K562 (cell line): ENCODE results near the gene SAMD10. TPM values are rescaled to one million over a fixed set of nuclear protein-coding genes. Genes with fewer than 3 reads are reported as not detected.
A peak's percentile ranks its signal among the peaks of the same experiment; 100 is the strongest.

Source experiments
- ATAC-seq: fragments of 200-7000 bp; cut with Tn5 transposase; 3 replicates; pipeline ENCODE4 v1.9.1; 2020; ENCODE audit warnings: moderate library complexity
- BruUV-seq: library from RNA; stranded (reverse); fragments of 400-500 nt; replicated peaks from 2 replicates; lab custom pipeline; 2021; lab: Mats Ljungman, UMichigan
- CTCF ChIA-PET: fragments of 300-600 bp; formaldehyde crosslinking; extraction: SDS; loops from one replicate; lab custom pipeline; 2021; ENCODE audit warnings: low intra/inter-chr PET ratio; lab: Yijun Ruan, JAX
- POLR2A ChIA-PET: fragments of 300-600, 350-650 bp; sonication (Branson Sonifier 250); formaldehyde crosslinking; extraction: SDS; loops from one replicate; lab custom pipeline; 2021; ENCODE audit warnings: antibody characterized with exemption, inconsistent platforms; lab: Yijun Ruan, JAX
- DNase-seq, 4 experiments: peaks; one replicate each; pipeline versions ENCODE4 v3.0.0 to v3.0.0-alpha.2; 2011 to 2018; ENCODE audit warnings: low spot score in 3 of 4, mixed read lengths in 3 of 4; ENCODE audit errors: extremely low read depth in 1 of 4
- FAIRE-seq: peaks from 2 replicates; lab custom pipeline; 2011; peaks lifted over from hg19 to GRCh38; lab: Jason Lieb, UNC
- H2AFZ ChIP-seq: 2 replicates; pipeline ENCODE4 v1.6.0; 2011; ENCODE audit warnings: low read depth, low read length, control low read depth, inconsistent platforms
- H3K27ac ChIP-seq: fragments of 200-600 bp; 3 replicates; pipeline ENCODE4 v1.8.0; 2011; ENCODE audit warnings: low read depth, mild to moderate bottlenecking, control low read depth, inconsistent platforms, low read length, moderate library complexity, mixed read lengths; ENCODE audit errors: extremely low read depth
- H3K27me3 ChIP-seq, 2 experiments: fragments of 300-600 bp in 1 of 2; 2 replicates in 1 of 2; 3 replicates in 1 of 2; pipeline versions ENCODE4 v1.6.0 to v1.8.0; 2011; ENCODE audit warnings: inconsistent platforms in 2 of 2, low read length in 2 of 2, mild to moderate bottlenecking in 1 of 2, mixed read lengths in 1 of 2, moderate library complexity in 1 of 2; ENCODE audit not compliant: control insufficient read depth in 2 of 2, insufficient read depth in 2 of 2
- H3K36me3 ChIP-seq: fragments of 300-600 bp; 3 replicates; pipeline ENCODE4 v1.8.0; 2011; ENCODE audit warnings: mild to moderate bottlenecking, low read length, inconsistent platforms; ENCODE audit not compliant: control insufficient read depth, insufficient read depth
- H3K4me1 ChIP-seq, 2 experiments: fragments of 200-600 bp in 1 of 2; replicated peaks in 1 of 2; 2 replicates in 1 of 2; 3 replicates in 1 of 2; pipeline versions ENCODE4 v1.5.1 to v1.8.0; 2011; ENCODE audit warnings: inconsistent platforms in 2 of 2, low read length in 2 of 2, mild to moderate bottlenecking in 1 of 2, mixed read lengths in 1 of 2, moderate library complexity in 1 of 2; ENCODE audit not compliant: control insufficient read depth in 2 of 2, insufficient read depth in 2 of 2
- H3K4me2 ChIP-seq: 2 replicates; pipeline ENCODE4 v1.6.1; 2011; ENCODE audit warnings: low read length, control low read depth, inconsistent platforms, mixed read lengths; ENCODE audit not compliant: insufficient read depth
- H3K4me3 ChIP-seq: fragments of 200-600 bp; sonication (generic), shearing (Covaris generic); 2 replicates; pipeline ENCODE4 v1.5.1; 2016; ENCODE audit warnings: control low read depth, inconsistent platforms
- H3K79me2 ChIP-seq: fragments of 200-600 bp; 3 replicates; pipeline ENCODE4 v1.8.0; 2011; ENCODE audit warnings: low read length, inconsistent platforms; ENCODE audit not compliant: control insufficient read depth, insufficient read depth
- H3K9ac ChIP-seq, 2 experiments: 2 replicates each; pipeline versions ENCODE4 v1.6.0 to v1.6.1; 2011; ENCODE audit warnings: low read depth in 2 of 2, low read length in 2 of 2, control low read depth in 1 of 2, inconsistent platforms in 1 of 2, mild to moderate bottlenecking in 1 of 2, mixed read lengths in 1 of 2; ENCODE audit not compliant: insufficient read depth in 1 of 2
- H3K9me1 ChIP-seq: one replicate; pipeline ENCODE4 v1.6.0; 2011; ENCODE audit warnings: inconsistent platforms, mild to moderate bottlenecking, low read length, moderate library complexity; ENCODE audit not compliant: control insufficient read depth, insufficient read depth
- H3K9me3 ChIP-seq: replicated peaks from 2 replicates; pipeline ENCODE4 v1.5.1; 2011; ENCODE audit warnings: low read depth, low read length, inconsistent platforms; ENCODE audit not compliant: control insufficient read depth, insufficient read depth
- H4K20me1 ChIP-seq: replicated peaks from 2 replicates; pipeline ENCODE4 v1.6.1; 2011; ENCODE audit warnings: low read length, inconsistent platforms, mixed read lengths; ENCODE audit not compliant: control insufficient read depth, insufficient read depth
- ARHGAP35 ChIP-seq: fragments of 450-650 bp; IDR thresholded peaks from 2 replicates; pipeline ENCODE4 v1.6.1; 2018; ENCODE audit not compliant: partially characterized antibody
- EGR1 ChIP-seq: fragments of 450-650 bp; conservative IDR thresholded peaks from 2 replicates; pipeline ENCODE4 v1.6.1; 2017; ENCODE audit warnings: mild to moderate bottlenecking
- GABPB1 ChIP-seq: sonication (generic); formaldehyde crosslinking; IDR thresholded peaks from 2 replicates; pipeline ENCODE4 v1.8.0; 2022; ENCODE audit warnings: mild to moderate bottlenecking, missing genetic modification reagents
- MECOM ChIP-seq: fragments of 250-450 bp; sonication (Bioruptor Pico); IDR thresholded peaks from 2 replicates; pipeline ENCODE4 v1.8.0; 2022; ENCODE audit warnings: inconsistent platforms
- TEAD2 ChIP-seq: fragments of 450-650 bp; IDR thresholded peaks from 2 replicates; pipeline ENCODE4 v1.6.1; 2016; ENCODE audit warnings: missing genetic modification characterization, control low read depth, missing compliant biosample characterization
- XRCC4 ChIP-seq: IDR thresholded peaks from one replicate; pipeline ENCODE4 v1.6.1; 2011; ENCODE audit not compliant: insufficient read depth, insufficient read length; ENCODE audit errors: extremely low read depth
- ZSCAN32 ChIP-seq: fragments of 450-650 bp; formaldehyde crosslinking; IDR thresholded peaks from 2 replicates; pipeline ENCODE4 v1.4.0; 2020; ENCODE audit warnings: mild to moderate bottlenecking, moderate library complexity
- WGBS: fragments of 100-300 bp; shearing (Covaris generic); methylation state at CpG from one replicate; pipeline ENCODE4 v1.1.6; 2016; ENCODE audit warnings: low coverage, mixed read lengths; ENCODE audit not compliant: insufficient coverage; ENCODE audit errors: missing lambda C conversion rate; 5-methylcytosine and 5-hydroxymethylcytosine counted together
- in situ Hi-C: fragments of 300-500 bp; cut with MboI; formaldehyde crosslinking; loops from 4 replicates; pipeline ENCODE4 v1.15.0; 2018; ENCODE audit warnings: inconsistent platforms, mixed read lengths
- intact Hi-C: fragments of 100-400 bp; cut with micrococcal nuclease; formaldehyde crosslinking; loops from 2 replicates; pipeline ENCODE4 v1.14.2; 2022
- polyA plus RNA-seq, 8 experiments: library from polyadenylated mRNA; depleted of rRNA in 4 of 8; stranded (reverse) in 5 of 8; unstranded in 3 of 8; fragments of >200 nt; fragmentation: Nextera tagmentation in 2 of 8; fragmentation: Illumina TruSeq in 1 of 8; extraction: Ambion mirVana in 2 of 8; extraction: Trizol in 1 of 8; gene quantifications; 2 replicates each; pipeline versions ENCODE4 v1.2.1 to v1.2.3, GENCODE V29; 2011 to 2014; ENCODE audit warnings: inconsistent platforms in 1 of 8, missing spikeins in 1 of 8
- total RNA-seq, 7 experiments: library from RNA; depleted of rRNA in 6 of 7; stranded (reverse); fragments of >200 nt in 6 of 7; fragmentation: Illumina TruSeq in 2 of 7; extraction: Trizol in 2 of 7; gene quantifications; 2 replicates each; pipeline versions ENCODE4 v1.2.1 to v1.2.3, GENCODE V29; 2011 to 2021; ENCODE audit warnings: low replicate concordance in 1 of 7
- TF ChIP-seq, protein P1 (sequence below): conservative IDR thresholded peaks from 2 replicates; pipeline ENCODE4 v1.6.1; 2011; ENCODE audit warnings: low read depth, mild to moderate bottlenecking, low read length; ENCODE audit not compliant: control insufficient read depth
- TF ChIP-seq, protein P2 (sequence below), 3 experiments: fragments of 200-800 bp in 1 of 3; fragments of 250-450 bp in 1 of 3; fragments of 450-650 bp in 1 of 3; sonication (Bioruptor Pico) in 1 of 3; sonication (Bioruptor generic) in 1 of 3; formaldehyde crosslinking in 1 of 3; IDR thresholded peaks; 2 replicates each; pipeline versions ENCODE4 v1.6.1 to v1.8.0; 2016 to 2022; ENCODE audit warnings: mild to moderate bottlenecking in 2 of 3, missing genetic modification characterization in 2 of 3, missing compliant biosample characterization in 1 of 3, moderate library complexity in 1 of 3
- TF ChIP-seq, protein P3 (sequence below): fragments of 150-350 bp; IDR thresholded peaks from 2 replicates; pipeline ENCODE4 v1.6.1; 2014; ENCODE audit warnings: low read depth, mild to moderate bottlenecking, low read length, borderline replicate concordance

Gene SAMD10
- total and polyA plus RNA-seq, 9 of the 15 experiments (the other 6 are each of a cell fraction or from before 2014, with no cell fraction given), result 0.37 to 15.2 (median 4.8) TPM

DNA sequence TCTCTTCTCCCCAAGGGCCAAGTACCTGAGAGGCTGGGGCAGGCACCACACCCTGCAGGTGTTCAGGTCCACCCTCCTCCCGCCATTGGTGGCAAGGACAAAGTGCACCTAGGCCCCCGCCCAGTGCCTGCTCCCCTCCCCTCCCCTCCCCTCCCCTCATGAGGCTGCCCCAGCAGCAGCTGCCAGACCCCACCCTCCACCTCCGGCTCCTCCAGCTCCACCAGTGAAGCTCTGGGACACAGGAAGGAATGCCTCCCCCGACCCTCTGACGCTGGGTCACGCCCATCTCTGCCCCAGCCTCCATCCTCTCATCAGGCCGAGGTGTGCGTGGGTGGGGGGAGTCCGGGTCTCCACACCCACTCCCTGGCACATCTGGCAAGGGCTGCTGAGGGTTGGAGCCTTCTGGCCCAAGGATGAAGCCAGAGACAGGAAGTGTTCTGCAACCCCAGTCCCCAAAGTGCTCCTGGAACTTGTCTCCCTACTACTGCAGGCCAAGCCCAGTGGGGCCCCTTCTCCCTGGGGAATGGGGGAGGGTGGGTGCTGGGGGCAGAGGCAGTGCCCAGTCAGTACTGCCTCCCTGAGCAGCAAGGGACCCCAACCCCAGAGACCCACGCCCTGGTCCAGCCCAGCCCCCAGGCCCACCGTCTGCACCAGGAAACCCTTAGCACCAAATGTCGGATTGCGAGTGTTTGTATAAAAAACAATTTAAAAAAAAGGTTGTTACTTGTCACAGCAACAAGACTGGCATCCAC is 21.6 kb downstream of the SAMD10 start:
- Histone ChIP-seq H3K4me1 (peaks cover 16 to 72% of the 10 kb centered on the region in 2 experiments; a peak in 4 of 5 replicates), H4K20me1 (peaks cover 13% of the 10 kb centered on the region; the same call in 1 of the 2 replicates)
- TF ChIP-seq ZSCAN32 (CRISPR knock-in tag) (no peak), MECOM (CRISPR knock-in tag) (no peak), XRCC4 (no peak), TEAD2 (tag) (no peak), GABPB1 (CRISPR knock-in tag) (0 out of 2 replicates have a peak, but pooled peaks have one; percentile 36), EGR1 (peak; percentile 83), ARHGAP35 (no peak)
- TF ChIP-seq, protein P1, sequence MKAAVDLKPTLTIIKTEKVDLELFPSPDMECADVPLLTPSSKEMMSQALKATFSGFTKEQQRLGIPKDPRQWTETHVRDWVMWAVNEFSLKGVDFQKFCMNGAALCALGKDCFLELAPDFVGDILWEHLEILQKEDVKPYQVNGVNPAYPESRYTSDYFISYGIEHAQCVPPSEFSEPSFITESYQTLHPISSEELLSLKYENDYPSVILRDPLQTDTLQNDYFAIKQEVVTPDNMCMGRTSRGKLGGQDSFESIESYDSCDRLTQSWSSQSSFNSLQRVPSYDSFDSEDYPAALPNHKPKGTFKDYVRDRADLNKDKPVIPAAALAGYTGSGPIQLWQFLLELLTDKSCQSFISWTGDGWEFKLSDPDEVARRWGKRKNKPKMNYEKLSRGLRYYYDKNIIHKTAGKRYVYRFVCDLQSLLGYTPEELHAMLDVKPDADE, result 0 out of 2 replicates have a peak, but pooled peaks have one; percentile 12
- TF ChIP-seq, protein P2, sequence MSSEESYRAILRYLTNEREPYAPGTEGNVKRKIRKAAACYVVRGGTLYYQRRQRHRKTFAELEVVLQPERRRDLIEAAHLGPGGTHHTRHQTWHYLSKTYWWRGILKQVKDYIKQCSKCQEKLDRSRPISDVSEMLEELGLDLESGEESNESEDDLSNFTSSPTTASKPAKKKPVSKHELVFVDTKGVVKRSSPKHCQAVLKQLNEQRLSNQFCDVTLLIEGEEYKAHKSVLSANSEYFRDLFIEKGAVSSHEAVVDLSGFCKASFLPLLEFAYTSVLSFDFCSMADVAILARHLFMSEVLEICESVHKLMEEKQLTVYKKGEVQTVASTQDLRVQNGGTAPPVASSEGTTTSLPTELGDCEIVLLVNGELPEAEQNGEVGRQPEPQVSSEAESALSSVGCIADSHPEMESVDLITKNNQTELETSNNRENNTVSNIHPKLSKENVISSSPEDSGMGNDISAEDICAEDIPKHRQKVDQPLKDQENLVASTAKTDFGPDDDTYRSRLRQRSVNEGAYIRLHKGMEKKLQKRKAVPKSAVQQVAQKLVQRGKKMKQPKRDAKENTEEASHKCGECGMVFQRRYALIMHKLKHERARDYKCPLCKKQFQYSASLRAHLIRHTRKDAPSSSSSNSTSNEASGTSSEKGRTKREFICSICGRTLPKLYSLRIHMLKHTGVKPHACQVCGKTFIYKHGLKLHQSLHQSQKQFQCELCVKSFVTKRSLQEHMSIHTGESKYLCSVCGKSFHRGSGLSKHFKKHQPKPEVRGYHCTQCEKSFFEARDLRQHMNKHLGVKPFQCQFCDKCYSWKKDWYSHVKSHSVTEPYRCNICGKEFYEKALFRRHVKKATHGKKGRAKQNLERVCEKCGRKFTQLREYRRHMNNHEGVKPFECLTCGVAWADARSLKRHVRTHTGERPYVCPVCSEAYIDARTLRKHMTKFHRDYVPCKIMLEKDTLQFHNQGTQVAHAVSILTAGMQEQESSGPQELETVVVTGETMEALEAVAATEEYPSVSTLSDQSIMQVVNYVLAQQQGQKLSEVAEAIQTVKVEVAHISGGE (CRISPR knock-in tag; IDR thresholded peaks at IDR 0.05), result peak in 1 of 3 experiments; percentile 36; a peak in 1 of 6 replicates
- TF ChIP-seq, protein P3, sequence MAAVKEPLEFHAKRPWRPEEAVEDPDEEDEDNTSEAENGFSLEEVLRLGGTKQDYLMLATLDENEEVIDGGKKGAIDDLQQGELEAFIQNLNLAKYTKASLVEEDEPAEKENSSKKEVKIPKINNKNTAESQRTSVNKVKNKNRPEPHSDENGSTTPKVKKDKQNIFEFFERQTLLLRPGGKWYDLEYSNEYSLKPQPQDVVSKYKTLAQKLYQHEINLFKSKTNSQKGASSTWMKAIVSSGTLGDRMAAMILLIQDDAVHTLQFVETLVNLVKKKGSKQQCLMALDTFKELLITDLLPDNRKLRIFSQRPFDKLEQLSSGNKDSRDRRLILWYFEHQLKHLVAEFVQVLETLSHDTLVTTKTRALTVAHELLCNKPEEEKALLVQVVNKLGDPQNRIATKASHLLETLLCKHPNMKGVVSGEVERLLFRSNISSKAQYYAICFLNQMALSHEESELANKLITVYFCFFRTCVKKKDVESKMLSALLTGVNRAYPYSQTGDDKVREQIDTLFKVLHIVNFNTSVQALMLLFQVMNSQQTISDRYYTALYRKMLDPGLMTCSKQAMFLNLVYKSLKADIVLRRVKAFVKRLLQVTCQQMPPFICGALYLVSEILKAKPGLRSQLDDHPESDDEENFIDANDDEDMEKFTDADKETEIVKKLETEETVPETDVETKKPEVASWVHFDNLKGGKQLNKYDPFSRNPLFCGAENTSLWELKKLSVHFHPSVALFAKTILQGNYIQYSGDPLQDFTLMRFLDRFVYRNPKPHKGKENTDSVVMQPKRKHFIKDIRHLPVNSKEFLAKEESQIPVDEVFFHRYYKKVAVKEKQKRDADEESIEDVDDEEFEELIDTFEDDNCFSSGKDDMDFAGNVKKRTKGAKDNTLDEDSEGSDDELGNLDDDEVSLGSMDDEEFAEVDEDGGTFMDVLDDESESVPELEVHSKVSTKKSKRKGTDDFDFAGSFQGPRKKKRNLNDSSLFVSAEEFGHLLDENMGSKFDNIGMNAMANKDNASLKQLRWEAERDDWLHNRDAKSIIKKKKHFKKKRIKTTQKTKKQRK, result no peak
- TF ChIP-seq, all 486 proteins: peak for 4
- WGBS, result 37% methylated on average over 11 of the region's 13 CpGs
- Histone ChIP-seq H3K27me3 (no peaks in the 10 kb centered on the region), H3K4me2 (peak overlapping the region; percentile 73), H3K9me3 (no peaks in the 10 kb centered on the region), H3K36me3 (peaks cover 48% of the 10 kb centered on the region; the same call in 2 of the 3 replicates), H3K27ac (peak overlapping the region; percentile 90), H3K4me3 (peak overlapping the region; percentile 99; the same call in 1 of the 2 replicates), H2AFZ (peak overlapping the region; percentile 49; the same call in 1 of the 2 replicates), H3K9ac (peak overlapping the region; percentile 75 to 89), H3K9me1 (peaks cover 4% of the 10 kb centered on the region), H3K79me2 (peaks cover 32% of the 10 kb centered on the region)
- FAIRE-seq, result peak; percentile 15
- ChIA-PET CTCF (no interaction called here), POLR2A (interaction anchor here (0.5 to 1.0 kb wide), 2 partner anchors 16 to 22 kb away, joined by 3 read pairs; no protein-coding TSS in a partner anchor)
- BruUV-seq, result no TSS peak
- in situ Hi-C loops (no loop called here), intact Hi-C loops (loop anchor here (5.0 kb wide), 1 partner anchor 251 kb away; the partner anchor contains the start of genes ARFRP1 and ZGPAT)
- ATAC-seq, result no peak
- peak; percentile 65 to 76 (median 70) for DNase-seq
